Midbrain (tissue), 1 donor: ENCODE data around the gene SLC7A4.

Experiments
- DNase-seq: peaks from one replicate; lab custom pipeline; 2025; lab: John Stamatoyannopoulos, UW

SLC7A4 gene

DNA sequence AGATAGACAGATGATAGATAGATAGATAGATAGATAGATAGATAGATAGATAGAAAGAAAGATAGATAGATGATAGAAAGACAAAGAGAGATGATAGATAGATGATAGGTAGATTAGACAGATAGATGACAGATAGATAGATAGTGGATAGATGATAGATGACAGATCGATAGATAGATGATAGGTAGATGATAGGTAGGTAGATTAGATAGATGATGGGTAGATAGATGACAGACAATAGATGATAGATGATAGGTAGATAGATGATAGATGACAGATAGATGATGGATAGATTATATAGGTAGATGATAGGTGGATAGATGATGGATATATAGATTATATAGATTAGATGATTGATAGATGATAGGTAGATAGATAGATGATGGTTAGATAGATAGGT lies 46.0 kb downstream of the SLC7A4 start:
- DNase-seq, result no peak

DNA sequence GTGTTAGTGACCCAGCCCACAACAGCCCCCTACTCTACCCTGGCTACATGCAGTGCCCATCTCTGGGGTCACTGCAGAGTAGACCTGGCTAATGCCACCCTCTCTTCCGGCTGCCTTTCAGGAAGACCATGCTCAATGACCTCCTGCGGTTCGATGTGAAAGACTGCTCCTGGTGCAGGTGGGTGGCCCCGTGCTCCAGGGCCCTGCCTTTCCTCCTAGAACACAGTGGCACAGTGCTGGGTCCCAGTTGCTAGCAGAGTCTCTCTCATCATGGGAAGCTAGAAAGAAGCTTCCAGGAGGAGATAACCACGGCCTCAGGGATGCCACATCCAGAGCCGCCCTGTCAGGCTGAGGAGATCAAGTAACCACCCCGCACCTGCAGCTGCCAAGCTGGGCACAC lies 46.6 kb downstream of the SLC7A4 start:
- DNase-seq, result no peak

DNA sequence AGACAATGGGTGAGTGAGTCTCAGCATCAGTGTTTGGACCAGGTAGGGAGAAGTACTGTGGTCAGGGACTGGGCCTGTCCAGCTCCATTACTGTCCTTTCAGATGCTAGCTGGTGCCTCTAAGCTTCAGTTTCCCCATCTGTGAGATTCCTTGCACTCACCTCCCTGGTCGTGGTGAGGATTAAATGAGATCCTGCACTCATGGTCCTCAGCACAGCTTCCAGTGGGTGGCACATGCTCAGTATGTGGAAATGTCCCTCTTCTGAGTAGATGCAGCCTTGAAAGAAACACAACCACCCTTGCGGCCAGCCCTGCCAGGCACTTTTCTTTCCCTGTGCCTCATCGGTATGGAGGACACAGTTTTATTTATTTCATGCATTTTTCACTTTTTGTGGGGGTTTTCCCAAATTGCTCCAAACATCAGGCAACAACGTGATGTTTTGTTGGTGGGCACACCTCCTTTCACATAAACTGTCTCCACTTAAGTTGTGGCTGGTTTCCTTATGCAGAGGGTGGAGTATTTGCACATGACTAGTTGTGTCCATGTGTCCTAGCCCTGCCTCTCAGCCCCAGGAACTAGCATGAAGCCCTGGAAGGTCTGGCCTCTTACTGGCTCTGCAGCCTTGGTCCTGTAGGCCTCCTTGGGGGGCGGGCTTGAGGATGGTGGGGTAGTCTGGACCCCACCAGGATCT lies 49.1 kb downstream of the SLC7A4 start:
- no peak for DNase-seq

DNA sequence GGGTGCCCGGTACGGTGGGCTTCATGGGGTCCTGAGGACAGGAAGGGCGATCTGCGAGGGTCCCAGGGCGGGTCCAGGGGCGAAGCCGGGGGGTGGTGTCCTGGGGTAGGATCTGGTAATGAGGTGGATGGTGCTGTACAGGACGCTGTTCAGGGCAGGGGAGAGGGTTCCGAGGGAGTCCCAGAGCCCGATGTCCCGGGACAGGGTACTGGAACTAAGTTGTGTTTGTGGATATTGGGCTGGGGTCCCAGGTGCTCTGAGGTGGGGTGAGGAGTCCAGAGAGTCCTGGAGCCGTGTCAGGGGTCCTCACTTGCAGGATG lies 49.8 kb downstream of the SLC7A4 start:
- no peak for DNase-seq

DNA sequence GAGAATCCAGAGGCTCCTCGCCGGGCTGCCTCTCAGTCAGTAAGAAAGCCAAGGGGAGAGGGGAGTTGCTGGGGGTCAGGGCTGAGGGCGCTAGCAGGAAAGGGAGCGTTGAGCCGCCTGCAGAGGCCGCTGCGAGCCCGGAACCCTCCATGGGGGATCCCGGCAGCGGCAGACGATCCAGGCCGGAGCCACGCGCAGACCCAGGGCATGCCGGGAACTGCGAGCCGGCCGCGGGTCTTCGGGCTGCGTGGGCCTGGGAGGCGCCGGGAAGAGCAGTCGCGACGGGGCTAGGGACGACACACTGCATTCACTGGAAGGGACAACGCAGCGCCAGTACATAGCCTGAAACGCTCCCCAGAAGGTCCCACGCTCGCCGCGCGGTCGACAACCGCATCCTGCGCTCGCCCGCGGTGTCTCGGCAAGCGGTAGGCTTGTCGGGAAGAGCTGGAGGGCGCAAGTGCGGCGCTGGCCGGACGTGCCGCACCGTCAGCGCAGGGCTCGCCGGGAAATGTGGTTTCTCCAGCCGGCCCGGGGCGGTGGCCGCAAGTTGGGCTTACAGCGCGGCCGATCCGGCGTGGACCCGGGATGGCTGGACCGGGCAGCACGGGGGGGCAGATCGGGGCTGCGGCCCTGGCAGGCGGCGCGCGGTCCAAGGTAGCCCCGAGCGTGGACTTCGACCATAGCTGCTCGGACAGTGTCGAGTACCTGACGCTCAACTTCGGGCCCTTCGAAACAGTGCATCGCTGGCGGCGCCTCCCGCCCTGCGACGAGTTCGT lies 50.4 kb downstream of the SLC7A4 start, which contains the start of gene LZTR1:
LZTR1 (plus strand) TSS at position 511 of the 776 bp plus-strand sequence; CDS start at position 586, 75 bp downstream.
- DNase-seq, result peak; percentile 92

DNA sequence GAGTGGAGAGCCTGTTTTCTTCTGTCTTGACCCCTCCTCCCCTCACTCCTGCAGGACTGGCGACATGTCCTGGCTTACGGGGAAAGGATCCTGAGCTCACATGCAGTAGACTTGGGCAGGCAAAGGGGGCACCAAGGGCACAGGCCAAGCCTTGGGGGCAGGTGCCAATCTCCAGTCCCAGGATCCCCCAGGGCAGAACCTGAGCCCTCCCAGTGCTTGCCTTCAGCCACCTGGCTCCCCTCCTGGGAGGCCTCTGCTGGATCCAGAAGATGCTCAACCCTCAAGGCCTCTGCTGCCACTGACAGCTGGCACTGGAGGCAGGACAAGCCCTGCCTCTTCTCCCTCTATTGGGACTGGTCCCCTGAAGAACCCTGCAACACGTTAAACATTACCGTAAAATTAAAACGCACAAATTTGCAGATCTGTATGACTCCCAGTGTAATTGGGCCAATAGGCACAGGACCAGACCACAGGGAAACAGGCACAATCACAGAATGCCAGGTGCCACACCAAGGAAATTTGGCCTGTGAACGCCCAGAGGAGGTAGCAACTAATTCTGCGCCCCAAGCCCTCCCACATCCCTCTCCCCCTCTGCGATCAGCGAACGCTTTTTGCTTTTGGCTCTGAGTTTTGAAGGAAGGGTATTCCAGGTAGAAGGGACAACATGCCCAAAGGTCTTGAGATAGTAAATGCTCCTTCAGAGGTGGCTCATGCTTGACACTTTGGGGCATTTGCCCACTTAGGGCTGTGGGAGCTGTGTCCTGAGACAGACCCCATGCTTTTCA lies 51.2 kb downstream of the SLC7A4 start:
- no peak for DNase-seq

DNA sequence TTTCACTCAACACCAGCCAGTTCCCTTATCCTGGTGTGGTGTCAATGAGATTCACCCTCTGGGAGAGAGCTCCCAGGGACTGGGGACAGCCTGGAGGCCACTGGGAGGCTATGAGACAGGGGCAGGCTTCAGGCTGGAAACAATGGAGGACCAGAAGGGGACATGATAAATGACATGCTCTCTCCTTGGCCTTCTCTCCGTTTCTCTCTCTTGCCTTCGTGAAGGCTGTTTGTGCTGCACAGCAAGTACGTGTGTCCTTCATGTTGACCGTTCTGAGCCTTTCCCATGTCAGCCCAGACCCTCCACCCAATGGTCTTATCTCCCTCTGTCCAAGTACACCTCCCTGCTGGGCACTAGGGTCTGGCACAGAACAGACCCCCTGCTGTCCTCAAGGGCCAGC lies 51.8 kb downstream of the SLC7A4 start:
- no peak for DNase-seq

DNA sequence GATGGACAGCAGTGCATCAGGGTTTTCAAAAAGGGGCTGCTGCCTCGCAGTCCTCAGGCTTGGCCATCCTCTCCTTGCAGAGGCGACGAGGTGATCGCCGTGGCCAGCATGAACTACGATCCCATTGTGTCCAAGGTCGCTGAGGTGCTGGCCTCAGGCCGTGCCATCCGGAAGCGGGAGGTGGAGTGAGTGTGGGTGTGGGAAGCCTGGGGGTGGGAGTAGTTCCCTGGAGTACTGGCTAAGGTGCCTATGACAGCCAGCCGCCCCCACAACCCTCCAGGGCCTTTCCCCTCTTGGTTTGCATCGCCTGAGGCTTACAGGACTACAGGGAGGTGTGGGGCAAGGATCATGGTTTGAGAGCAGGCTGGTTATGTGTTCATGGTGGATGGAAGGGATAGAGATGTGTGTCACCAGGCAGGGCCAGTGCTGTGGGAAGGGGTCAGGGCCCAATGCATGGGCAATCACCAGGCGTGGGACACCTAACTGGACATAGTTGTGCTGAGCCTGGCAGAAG lies 52.4 kb downstream of the SLC7A4 start:
- DNase-seq, result no peak

DNA sequence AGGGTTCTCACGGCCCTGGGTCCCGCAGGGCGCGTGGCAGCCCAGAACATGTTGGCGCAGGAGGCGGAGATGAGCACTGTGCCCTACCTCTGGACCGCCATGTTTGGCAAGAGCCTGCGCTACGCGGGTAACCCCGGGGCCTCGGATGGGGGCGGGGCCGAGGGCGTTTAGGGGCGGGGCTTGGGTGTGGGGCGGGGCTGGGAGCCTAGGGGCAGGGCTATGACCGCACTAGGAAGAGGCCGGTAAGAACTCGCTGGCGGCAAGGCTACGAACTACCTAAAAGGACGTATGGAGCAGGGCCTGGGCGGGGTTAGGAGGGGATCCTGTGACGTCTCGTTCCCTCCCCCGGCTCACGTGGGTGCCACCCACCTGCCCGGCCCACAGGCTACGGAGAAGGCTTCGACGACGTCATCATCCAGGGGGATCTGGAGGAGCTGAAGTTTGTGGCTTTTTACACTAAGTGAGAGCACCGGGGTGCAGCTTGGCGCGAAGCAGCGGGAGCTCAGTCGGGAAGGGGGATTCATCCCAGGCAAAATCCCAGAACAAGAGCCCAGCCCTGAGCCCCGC lies 53.0 kb downstream of the SLC7A4 start:
- DNase-seq, result no peak
